DOHH2 (cell line): Measurements from ENCODE around the gene LAMA5.

Source experiments
- CTCF ChIP-seq: fragments of 200-600 bp; sonication (generic); IDR thresholded peaks from one replicate; pipeline ENCODE4 v1.5.1; 2014; ENCODE audit warnings: antibody characterized with exemption, mild to moderate bottlenecking, low read depth, low read length; ENCODE audit not compliant: poor library complexity, severe bottlenecking
- EZH2phosphoT487 ChIP-seq: fragments of 200-600 bp; sonication (generic); IDR thresholded peaks from 2 replicates; pipeline ENCODE4 v1.6.1; 2017; ENCODE audit warnings: borderline replicate concordance, mild to moderate bottlenecking, antibody characterized with exemption, low read length, moderate library complexity, mixed read lengths

- TF ChIP-seq CTCF (no peak), EZH2phosphoT487 (no peak)
These were observed 53.4 kb downstream of the LAMA5 start for GRCh38 chr20:62313460-62314338.
